Measurements from ENCODE around the gene NFIC. TPM values are rescaled to one million over a fixed set of nuclear protein-coding genes. Genes with fewer than 3 reads are reported as not detected.

The NFIC gene
- total RNA-seq, 2 donors from 2014 or later, result 42.0 to 71.3 TPM

DNA sequence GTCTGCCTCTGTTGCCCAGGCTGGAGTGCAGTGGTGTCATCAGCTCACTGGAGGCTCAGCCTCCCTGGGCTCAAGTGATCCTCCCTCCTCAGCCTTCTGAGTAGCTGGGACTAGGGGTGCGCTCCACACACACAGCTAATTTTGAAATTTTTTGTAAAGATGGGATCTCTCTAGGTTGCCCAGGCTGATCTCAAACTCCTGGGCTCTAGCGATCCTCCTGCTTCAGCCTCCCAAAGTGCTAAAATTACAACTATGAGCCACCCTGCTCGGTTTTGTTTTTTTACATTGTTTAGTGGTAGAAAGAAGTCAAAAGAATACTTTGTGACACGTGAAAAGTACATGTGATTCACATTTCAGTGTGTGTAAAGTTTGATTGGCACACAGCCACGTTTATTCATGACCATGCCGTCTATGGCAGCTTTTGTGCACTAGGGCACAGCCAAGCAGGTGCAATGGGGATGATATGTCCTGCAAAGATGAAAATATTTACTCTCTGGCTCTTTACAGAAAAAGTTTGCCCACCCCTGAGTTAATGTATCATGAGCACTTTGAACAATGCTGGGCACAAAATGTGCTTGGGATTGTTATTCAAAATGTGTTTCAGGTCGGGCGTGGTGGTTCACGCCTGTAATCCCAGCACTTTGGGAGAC is 16.2 kb upstream of the NFIC start:
- peak; percentile 59 for DNase-seq
- H3K27ac ChIP-seq, result no peak overlapping the region

DNA sequence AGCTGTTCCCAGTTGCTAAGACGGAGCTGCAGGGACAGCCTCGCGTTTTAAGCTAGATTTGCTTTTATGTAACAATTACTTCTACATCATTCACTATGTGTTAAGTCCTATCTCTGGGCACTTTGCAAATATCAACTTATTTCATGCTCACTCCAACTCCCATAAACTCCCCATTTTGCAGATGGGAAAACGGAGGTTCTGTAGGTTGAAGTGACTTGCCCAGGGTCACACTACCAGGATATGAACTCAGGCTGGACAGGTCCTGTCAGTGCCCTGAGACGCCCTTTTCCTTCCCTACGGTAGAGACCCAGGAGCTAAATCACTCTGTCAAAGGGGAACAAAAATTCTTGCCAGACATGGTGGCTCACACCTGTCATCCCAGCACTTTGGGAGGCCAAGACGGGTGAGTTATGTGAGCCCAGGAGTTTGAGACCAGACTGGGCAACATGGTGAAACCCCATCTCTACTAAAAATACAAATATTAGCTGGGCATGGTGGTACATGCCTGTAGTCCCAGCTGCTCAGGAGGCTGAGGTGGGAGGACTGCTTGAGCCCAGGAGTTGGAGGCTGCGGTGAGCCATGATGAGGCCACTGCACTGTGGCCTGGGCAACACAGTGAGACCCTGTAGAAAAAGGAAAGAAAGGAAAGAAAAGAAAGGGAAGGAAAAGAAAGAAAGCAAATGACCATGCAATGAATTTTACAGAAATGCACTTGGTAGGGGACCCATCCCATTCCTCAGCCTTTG is 14.5 kb upstream of the NFIC start:
- intact Hi-C loops (cut with DNase I), result no loop called here
- Histone ChIP-seq H3K27me3 (no peaks in the 10 kb centered on the region), H3K36me3 (no peaks in the 10 kb centered on the region), H3K4me3 (no peak overlapping the region), H3K4me1 (peaks cover 2% of the 10 kb centered on the region), H3K9ac (ENCODE audit: low read depth in 2 of 2, low read length in 2 of 2) (no peak overlapping the region), H3K27ac (no peak overlapping the region), H3K9me3 (no peaks in the 10 kb centered on the region)
- TF ChIP-seq, protein P1, sequence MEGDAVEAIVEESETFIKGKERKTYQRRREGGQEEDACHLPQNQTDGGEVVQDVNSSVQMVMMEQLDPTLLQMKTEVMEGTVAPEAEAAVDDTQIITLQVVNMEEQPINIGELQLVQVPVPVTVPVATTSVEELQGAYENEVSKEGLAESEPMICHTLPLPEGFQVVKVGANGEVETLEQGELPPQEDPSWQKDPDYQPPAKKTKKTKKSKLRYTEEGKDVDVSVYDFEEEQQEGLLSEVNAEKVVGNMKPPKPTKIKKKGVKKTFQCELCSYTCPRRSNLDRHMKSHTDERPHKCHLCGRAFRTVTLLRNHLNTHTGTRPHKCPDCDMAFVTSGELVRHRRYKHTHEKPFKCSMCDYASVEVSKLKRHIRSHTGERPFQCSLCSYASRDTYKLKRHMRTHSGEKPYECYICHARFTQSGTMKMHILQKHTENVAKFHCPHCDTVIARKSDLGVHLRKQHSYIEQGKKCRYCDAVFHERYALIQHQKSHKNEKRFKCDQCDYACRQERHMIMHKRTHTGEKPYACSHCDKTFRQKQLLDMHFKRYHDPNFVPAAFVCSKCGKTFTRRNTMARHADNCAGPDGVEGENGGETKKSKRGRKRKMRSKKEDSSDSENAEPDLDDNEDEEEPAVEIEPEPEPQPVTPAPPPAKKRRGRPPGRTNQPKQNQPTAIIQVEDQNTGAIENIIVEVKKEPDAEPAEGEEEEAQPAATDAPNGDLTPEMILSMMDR (IDR thresholded peaks at IDR 0.05), result no peak
- DNase-seq, result no peak

More for the DNA sequence above, 16.2 kb upstream of the NFIC start:
- no peaks in the 10 kb centered on the region for H3K36me3 ChIP-seq
- TF ChIP-seq, protein P1 (IDR thresholded peaks at IDR 0.05), result no peak
- no peak overlapping the region for H3K4me3 ChIP-seq
- no peaks in the 10 kb centered on the region for H3K27me3 ChIP-seq
- peaks cover 3% of the 10 kb centered on the region for H3K4me1 ChIP-seq
- intact Hi-C loops (cut with DNase I), result no loop called here
- H3K9me3 ChIP-seq, result no peaks in the 10 kb centered on the region
- no peak overlapping the region for H3K9ac ChIP-seq (ENCODE audit: low read depth in 2 of 2, low read length in 2 of 2)

DNA sequence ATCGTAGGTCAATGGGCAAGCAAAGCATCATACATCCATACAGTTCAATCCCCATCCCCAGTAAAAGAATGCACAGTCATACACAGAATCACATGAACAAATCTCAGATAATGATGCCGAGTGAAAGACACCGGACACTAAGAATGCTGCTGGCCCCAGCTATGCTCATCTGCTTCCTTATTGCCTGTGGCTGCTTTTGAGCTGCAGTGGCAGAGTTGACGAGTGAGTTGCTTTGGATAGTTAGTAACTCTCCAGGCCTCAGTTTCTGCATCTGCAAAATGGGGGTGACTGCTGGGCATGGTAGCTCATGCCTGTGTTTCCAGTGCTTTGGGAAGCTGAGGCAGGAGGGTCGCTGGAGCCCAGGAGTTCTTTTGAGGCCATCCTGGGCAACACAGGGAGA is 12.9 kb upstream of the NFIC start:
- Histone ChIP-seq H3K36me3 (no peaks in the 10 kb centered on the region), H3K4me3 (no peak overlapping the region), H3K9ac (ENCODE audit: low read depth in 2 of 2, low read length in 2 of 2) (no peak overlapping the region), H3K27ac (no peak overlapping the region), H3K9me3 (no peaks in the 10 kb centered on the region), H3K4me1 (peaks cover 3% of the 10 kb centered on the region), H3K27me3 (no peaks in the 10 kb centered on the region)
- intact Hi-C loops (cut with DNase I), result no loop called here
- no peak for DNase-seq
- TF ChIP-seq, protein P1 (IDR thresholded peaks at IDR 0.05), result no peak

DNA sequence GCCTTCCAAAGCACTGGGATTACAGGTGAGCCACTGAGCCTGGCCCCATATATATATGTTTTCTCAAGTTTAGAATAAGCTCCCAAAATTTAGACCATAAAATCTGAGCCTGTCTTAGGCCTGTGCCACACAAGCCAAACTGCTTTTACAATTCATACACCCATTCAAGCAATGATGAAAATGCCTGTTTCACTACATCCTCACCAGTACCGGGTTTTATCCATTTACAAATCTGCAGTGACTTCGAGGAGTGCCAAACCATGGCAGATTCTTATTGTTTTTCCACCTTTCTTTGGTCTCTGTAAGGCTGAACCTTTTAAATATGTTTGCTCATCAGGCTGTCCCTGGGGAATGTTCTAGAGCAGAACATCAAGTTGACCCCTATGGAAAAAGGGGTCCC is 9.6 kb upstream of the NFIC start:
- no peak for DNase-seq
- TF ChIP-seq, protein P1 (IDR thresholded peaks at IDR 0.05), result no peak
- H3K4me3 ChIP-seq, result no peak overlapping the region
- H3K36me3 ChIP-seq, result no peaks in the 10 kb centered on the region
- no peak overlapping the region for H3K9ac ChIP-seq (ENCODE audit: low read depth in 2 of 2, low read length in 2 of 2)
- no peaks in the 10 kb centered on the region for H3K9me3 ChIP-seq
- no peaks in the 10 kb centered on the region for H3K27me3 ChIP-seq
- peaks cover 7% of the 10 kb centered on the region for H3K4me1 ChIP-seq
- intact Hi-C loops (cut with DNase I), result no loop called here
- H3K27ac ChIP-seq, result no peak overlapping the region

DNA sequence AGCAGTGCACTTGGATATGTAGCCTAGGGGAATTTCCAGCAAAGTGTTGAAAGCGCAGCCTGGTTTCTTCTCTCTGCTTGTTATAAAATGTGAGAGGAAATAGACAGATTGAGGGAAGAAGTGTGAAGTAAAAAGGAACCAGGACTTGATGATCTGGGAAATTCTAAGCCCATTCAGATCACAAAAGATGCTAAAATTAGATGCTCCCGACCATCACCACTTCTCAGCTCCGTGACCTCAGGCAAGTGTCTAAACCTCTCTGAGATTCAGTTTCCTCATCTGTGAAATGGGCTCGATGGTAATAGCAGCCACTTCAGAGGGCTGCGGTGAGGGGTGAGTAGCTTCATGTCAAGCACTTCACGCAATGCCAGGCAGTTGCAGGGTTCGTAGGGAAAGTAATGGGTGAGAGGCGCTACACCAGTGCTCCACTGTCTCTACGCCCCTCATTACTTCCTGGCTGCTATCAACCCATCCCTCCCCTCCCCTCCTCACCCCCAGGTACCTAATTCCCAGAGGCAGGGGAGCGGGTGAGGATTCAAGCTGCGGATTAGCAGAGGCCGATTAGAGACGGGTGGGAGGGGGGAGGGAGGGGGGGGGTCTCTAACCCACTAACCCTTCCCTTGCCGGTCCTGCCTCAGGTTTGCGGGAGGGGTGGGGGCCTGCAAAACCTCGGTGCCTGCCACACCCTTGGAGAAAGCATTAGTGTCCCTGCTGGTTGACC is 9.0 kb upstream of the NFIC start:
- Histone ChIP-seq H3K36me3 (no peaks in the 10 kb centered on the region), H3K27me3 (no peaks in the 10 kb centered on the region), H3K27ac (no peak overlapping the region), H3K9ac (ENCODE audit: low read depth in 2 of 2, low read length in 2 of 2) (no peak overlapping the region), H3K4me1 (peaks cover 7% of the 10 kb centered on the region), H3K4me3 (no peak overlapping the region), H3K9me3 (no peaks in the 10 kb centered on the region)
- DNase-seq, result no peak
- TF ChIP-seq, protein P1 (IDR thresholded peaks at IDR 0.05), result no peak
- intact Hi-C loops (cut with DNase I), result no loop called here

Measured in colonic mucosa (tissue), 4 donors.